T-helper 9 cell (primary cell): ENCODE results near the gene ZNF253.
"Not testable (repeated sequence)": the region's sequence is repeated elsewhere in the genome, so short reads cannot be mapped to it uniquely, and the experiment has no call there.

Experiments
- DNase-seq: peaks from one replicate; pipeline ENCODE4 v3.0.0-alpha.2; 2020

ZNF253 gene

DNA sequence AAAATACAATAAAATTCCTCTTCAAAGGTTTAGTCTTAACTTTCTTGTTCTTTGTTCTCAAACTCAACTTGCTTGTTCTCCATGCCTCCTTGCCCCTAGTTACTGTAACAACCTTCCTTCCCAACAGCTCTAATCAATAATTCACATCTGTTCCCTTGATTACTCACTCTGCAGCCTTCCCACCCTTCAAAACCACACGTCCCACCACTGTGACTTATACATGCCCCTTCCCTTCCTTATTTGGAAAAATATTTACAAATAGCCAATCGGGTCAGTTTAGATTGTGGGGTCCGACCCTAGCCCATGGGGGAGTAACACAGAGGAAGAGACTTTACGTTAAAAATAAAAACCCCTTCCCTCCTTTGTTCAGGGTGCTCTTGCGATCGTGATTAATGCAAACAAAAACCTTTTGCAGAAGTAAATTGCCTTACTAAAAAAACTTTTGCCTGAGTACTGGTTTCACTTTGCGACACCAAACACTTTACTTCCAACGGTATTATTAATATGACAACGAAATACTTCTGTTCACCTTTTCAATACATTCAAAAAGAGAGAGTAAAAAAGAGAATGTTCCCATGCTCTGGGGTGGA is 34.6 kb downstream of the ZNF253 start:
- DNase-seq = no peak

DNA sequence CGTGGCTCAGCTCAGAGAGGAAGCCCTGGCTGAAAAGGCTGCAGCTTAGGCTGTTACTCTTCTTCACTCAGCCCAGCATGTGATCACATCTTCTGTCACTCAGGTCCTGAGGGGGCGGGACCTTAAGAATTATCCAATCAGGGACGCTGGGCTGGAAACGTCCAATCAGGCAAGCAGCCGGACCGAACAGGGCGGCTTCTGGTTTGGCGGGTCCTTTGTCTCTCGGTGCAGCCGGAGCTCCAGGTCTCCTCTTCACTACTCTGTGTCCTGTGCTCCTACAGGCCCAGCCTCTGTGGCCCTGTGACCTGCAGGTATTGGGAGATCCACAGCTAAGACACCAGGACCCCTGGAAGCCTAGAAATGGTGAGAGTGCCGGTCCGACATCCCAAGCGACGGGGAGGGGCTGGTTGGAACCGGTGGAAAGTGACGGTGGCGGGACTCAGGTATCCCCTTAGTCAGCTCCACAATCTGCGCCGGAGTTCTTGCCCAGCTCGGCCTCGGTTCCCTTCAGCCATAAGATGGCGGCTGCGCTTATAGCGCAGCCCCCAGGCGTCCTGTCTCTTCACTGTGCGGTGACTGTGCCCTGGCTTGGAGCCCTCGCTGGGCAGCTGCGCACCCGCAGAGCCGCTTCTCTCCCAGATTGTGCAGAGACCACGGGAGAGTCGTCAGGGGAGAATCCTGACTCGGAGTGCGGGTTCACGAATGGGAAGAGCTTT is 35.2 kb downstream of the ZNF253 start, which contains the start of gene ZNF93:
ZNF93 (plus strand) TSS at position 218 of the 716 bp plus-strand sequence; CDS start at position 361, 143 bp downstream.
- DNase-seq = peak; percentile 78

DNA sequence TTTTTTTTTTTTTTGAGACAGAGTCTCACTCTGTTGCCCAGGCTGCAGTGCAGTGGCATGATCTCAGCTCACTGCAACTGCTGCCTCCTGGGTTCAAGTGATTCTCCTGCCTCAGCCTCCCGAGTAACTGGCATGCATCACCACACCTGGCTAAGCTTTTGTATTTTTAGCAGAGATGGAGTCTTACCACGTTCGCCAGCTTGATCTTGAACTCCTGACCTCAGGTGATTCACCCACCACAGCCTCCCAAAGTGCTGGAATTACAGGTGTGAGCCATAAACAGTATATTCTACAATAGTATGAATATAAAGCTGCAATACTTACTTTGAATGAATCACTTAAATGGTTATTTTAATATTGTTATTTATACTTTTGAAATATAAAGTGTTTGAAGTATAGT is 41.9 kb downstream of the ZNF253 start:
- DNase-seq = not testable (repeated sequence)

DNA sequence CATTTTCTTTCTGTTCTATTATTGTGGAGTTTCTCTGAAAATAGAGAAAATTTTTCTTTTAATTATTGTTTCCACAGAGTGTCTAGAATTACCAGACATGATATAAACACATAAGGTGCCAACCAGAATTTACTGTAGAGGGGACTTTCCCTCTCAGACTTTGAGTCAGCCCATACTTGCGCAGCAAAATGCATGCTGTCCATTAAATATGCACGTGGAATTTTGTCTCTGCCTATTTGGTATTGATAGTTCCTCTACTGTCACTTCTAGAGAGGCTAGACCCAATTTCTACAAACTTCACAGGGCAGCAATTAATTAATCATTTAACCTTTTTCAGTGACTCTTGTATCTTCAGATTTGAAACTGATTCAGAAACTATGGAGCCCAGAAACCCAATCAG is 44.0 kb downstream of the ZNF253 start:
- DNase-seq = no peak

DNA sequence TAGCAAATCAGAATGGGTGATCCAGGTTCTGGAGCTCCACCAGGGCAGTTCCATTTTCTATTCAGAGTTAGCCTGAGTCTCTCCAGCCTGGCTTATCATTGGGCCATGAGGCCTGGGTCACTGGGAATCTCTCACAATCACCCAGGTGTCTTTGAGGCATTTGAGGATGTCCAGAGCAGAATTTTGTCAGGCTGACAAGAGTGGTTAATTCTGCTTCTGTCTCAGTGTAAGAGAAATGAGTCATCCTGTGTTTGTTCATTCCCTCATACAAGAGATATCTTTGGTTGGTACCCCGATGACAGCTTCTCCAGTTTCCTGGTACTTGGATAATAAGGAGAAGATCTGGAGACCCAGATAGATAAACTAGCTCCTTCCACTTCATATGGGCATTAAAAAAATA is 45.5 kb downstream of the ZNF253 start:
- no peak for DNase-seq

DNA sequence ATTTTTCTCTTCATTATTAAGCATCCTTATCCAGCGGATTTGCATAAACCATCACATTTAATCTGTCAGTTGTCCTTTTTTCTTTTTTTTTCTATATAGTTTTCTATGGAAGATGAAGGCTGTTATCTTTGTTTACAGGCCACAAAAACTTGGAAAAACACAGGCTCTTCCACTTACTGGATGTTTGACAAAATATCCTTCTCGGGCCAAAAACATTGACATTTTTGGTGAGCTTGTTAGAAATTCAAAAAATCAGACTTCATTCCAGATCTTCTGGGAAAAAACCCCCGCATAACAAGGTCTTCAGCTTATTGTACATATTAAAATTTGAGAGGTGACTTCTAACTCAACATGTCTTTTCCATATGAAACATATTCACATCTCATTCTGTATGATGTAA is 48.9 kb downstream of the ZNF253 start:
- no peak for DNase-seq

DNA sequence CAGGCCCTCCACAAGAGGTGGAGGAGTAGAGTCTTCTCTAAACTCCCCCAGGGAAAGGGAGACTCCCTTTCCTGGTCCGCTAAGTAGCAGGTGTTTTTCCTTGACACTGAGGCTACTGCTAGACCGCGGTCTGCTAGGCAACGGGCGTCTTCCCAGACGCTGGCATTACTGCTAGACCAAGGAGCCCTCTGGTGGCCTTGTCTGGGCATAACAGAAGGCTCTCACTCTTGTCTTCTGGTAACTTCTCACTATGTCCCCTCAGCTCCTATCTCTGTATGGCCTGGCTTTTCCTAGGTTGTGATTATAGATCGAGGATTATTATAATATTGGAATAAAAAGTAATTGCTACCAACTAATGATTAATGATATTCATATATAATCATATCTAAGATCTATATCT is 64.7 kb downstream of the ZNF253 start:
- peak; percentile 12 for DNase-seq

DNA sequence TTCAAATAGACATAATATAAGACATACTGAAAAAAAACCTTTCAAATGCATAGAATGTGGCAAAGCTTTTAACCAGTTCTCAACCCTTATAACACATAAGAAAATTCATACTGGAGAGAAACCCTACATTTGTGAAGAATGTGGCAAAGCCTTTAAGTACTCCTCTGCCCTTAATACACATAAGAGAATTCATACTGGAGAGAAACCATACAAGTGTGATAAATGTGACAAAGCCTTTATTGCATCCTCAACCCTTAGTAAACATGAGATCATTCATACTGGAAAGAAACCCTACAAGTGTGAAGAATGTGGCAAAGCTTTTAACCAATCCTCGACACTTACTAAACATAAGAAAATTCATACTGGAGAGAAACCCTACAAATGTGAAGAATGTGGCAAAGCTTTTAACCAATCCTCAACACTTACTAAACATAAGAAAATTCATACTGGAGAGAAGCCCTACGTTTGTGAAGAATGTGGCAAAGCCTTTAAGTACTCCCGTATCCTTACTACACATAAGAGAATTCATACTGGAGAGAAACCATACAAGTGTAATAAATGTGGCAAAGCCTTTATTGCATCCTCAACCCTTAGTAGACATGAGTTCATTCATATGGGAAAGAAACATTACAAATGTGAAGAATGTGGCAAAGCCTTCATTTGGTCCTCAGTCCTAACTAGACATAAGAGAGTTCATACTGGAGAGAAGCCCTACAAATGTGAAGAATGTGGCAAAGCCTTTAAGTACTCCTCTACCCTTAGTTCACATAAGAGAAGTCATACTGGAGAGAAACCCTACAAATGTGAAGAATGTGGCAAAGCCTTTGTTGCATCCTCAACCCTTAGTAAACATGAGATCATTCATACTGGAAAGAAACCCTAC is 68.0 kb downstream of the ZNF253 start:
- not testable (repeated sequence) for DNase-seq

DNA sequence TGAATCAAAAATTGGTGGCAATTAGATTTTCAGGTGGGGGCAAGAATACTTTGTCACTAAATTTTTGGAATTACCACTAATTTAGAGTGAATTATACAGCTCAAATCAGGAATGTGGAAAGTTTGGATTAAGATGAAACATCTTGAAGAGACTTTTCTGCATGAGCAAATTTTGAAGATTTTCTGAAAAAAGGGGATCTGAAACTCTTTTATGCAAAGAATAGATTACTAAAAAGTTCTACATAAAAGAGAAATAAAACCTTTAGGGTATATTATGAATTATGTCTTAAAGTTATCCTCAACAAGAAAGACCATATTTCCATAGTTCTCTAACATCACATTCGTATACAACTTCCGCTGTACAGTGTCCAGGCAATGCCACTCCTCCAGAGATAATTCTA is 71.7 kb downstream of the ZNF253 start:
- DNase-seq = no peak

DNA sequence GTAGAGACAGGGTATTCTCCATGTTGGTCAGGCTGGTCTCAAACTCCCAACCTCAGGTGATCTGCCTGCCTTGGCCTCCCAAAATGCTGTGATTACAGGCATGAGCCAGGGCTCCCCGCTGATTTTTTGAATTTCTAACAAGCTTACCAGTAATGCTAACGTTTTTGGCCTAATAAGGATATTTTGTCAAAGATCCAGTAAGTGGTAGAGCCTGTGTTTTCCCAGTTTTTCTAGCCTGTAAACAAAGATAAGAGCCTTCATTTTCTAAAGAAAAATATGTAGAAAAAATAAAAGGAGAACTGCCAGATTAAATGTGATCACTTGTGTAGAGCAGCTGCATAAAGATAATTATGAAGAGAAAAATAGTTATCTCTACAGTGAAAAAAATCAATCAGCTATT is 72.8 kb downstream of the ZNF253 start:
- no peak for DNase-seq

DNA sequence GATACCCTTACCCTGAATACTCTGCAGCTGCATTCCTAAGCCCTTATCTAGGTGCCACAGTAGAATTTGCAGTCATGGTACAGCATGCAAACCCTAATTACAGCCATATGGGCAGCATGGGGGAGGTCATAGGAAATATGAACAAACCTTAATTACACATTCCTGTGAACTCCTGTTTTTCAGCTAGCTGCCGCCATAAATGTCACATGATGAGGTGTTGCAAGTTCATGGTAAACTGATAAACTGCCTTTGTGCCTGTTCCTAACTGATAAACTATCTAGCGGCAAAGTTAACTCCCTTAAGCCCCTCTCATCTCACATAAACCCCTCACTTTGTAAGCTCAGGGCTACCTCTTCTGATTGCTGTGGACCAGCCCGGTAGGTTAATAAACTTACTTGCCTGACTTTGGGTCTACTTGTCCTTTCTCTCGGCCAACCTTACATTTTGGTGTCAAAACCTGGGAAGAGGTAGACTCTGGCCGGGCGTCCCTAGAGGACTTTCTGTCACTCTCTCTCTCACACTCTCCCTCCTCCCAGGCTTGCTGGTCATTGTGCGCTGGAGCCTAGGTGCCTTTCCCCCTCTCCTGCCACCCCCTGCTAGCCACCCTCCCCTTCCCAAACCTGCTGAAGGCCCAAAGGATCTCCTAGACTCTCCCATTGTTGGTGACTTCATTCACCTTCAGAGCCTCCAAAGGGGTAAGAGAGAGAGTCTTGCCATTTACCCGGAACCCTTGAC is 78.3 kb downstream of the ZNF253 start:
- no peak for DNase-seq
